Esophagus (tissue), 2 donors: Measurements from ENCODE around the gene GLIS1. TPM values are rescaled to one million over a fixed set of nuclear protein-coding genes. Genes with fewer than 3 reads are reported as not detected.
"Not testable (repeated sequence)": the region's sequence is repeated elsewhere in the genome, so short reads cannot be mapped to it uniquely, and the experiment has no call there.

Source experiments
- H3K27ac ChIP-seq, 2 donors: one replicate each; pipeline ENCODE4 v1.5.1; 2013; ENCODE audit warnings: low read depth in 2 of 2, mild to moderate bottlenecking in 2 of 2, inconsistent platforms in 1 of 2, low read length in 1 of 2, moderate library complexity in 1 of 2
- H3K27me3 ChIP-seq, 2 donors: one replicate each; pipeline ENCODE4 v1.6.1; 2013; ENCODE audit warnings: low read length in 2 of 2, control low read depth in 1 of 2, mild to moderate bottlenecking in 1 of 2; ENCODE audit not compliant: insufficient read depth in 2 of 2, control insufficient read depth in 1 of 2
- H3K36me3 ChIP-seq, 2 donors: one replicate each; pipeline ENCODE4 v1.6.1; 2013; ENCODE audit warnings: low read length in 1 of 2; ENCODE audit not compliant: control insufficient read depth in 2 of 2, insufficient read depth in 2 of 2
- H3K4me1 ChIP-seq, 2 donors: one replicate each; pipeline ENCODE4 v1.6.1; 2013; ENCODE audit warnings: low read length in 1 of 2; ENCODE audit not compliant: control insufficient read depth in 2 of 2, insufficient read depth in 2 of 2
- H3K4me3 ChIP-seq, 2 donors: one replicate each; pipeline ENCODE4 v1.5.1; 2013; ENCODE audit warnings: low read length in 2 of 2, mild to moderate bottlenecking in 2 of 2, low read depth in 1 of 2, moderate library complexity in 1 of 2
- H3K9me3 ChIP-seq, 2 donors: one replicate each; pipeline ENCODE4 v1.6.1; 2013; ENCODE audit warnings: mild to moderate bottlenecking in 2 of 2, low read depth in 1 of 2, low read length in 1 of 2, moderate library complexity in 1 of 2; ENCODE audit not compliant: control insufficient read depth in 2 of 2, insufficient read depth in 1 of 2
- WGBS, 2 donors: extraction: QIAGEN DNeasy Blood & Tissue Kit; methylation state at CpG; one replicate each; pipeline ENCODE4 v1.1.7; 2013; 5-methylcytosine and 5-hydroxymethylcytosine counted together
- polyA plus RNA-seq, 2 donors: library from polyadenylated mRNA; stranded (reverse); fragments of 200-250 nt; gene quantifications; one replicate each; pipeline ENCODE4 v1.2.3, GENCODE V29; 2013
- donor health status: healthy with polysubstance abuse.
- donor health status: Bipolar disorder and iron deficiency.

The GLIS1 gene
- polyA plus RNA-seq, 2 donors: 0.18 TPM

DNA sequence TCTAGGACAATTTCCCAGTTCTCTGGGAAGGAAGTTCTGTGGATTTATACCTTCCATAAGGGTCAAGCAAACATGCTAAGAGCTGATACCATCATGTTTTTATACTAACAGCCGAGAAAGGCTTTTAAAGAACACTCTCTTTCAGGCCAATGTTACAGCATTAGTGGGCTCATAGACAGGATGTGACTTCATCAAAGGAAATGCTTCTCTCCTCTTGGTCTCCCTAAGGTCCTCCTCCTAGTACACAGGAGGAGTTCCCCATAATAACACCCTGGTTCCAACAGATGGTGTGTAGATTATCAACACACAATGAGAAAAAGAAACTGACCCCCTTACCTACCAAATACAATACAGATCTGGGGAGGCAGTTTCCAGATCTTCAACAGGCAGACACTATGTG, 26.7 kb upstream of the GLIS1 start:
- H3K4me3 ChIP-seq: no peak overlapping the region
- H3K27me3 ChIP-seq: no peaks in the 10 kb centered on the region
- WGBS, 2 donors: 79 to 90% methylated on average over 1 of the region's 1 CpG
- no peak overlapping the region for H3K27ac ChIP-seq
- peaks cover 0 to 3% of the 10 kb centered on the region in 2 donors for H3K36me3 ChIP-seq
- no peaks in the 10 kb centered on the region for H3K9me3 ChIP-seq
- H3K4me1 ChIP-seq: no peaks in the 10 kb centered on the region

- H3K4me3 ChIP-seq: no peak overlapping the region
- no peaks in the 10 kb centered on the region for H3K9me3 ChIP-seq
- H3K36me3 ChIP-seq: peaks cover 0 to 3% of the 10 kb centered on the region in 2 donors
- H3K4me1 ChIP-seq: no peaks in the 10 kb centered on the region
- no peak overlapping the region for H3K27ac ChIP-seq
- H3K27me3 ChIP-seq: no peaks in the 10 kb centered on the region
- WGBS, 2 donors: 93 to 95% methylated on average over 2 of the region's 2 CpGs
Measured at GRCh38 chr1:53763911-53764310, 24.9 kb upstream of the GLIS1 start.

- Histone ChIP-seq H3K4me1 (no peaks in the 10 kb centered on the region), H3K27me3 (no peaks in the 10 kb centered on the region), H3K36me3 (peaks cover 0 to 3% of the 10 kb centered on the region in 2 donors), H3K27ac (no peak overlapping the region), H3K4me3 (no peak overlapping the region), H3K9me3 (no peaks in the 10 kb centered on the region)
- WGBS, 2 donors: 91 to 95% methylated on average over 4 of the region's 4 CpGs
Measured at GRCh38 chr1:53763461-53763860, 24.5 kb upstream of the GLIS1 start.

DNA sequence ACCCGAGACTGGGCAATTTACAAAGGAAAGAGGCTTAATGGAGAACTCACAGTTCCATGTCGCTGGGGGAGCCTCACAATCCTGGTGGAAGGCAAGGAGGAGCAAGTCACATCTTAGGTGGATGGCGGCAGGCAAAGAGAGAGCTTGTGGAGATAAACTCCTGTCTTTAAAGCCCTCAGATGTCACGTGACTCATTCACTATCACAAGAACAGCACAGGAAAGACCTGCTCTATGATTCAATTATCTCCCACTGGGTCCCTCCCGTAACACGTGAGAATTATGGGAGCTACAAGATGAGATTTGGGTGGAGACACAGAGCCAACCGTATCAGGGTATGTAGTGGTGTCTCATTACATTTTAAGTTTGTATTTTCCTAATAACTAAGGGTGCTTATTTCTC, 21.5 kb upstream of the GLIS1 start:
- not testable (repeated sequence) for H3K9me3 ChIP-seq, H3K27ac ChIP-seq, H3K4me3 ChIP-seq, H3K4me1 ChIP-seq, H3K27me3 ChIP-seq, H3K36me3 ChIP-seq
- 86 to 89% methylated on average over 7 of the region's 7 CpGs for WGBS, 2 donors

DNA sequence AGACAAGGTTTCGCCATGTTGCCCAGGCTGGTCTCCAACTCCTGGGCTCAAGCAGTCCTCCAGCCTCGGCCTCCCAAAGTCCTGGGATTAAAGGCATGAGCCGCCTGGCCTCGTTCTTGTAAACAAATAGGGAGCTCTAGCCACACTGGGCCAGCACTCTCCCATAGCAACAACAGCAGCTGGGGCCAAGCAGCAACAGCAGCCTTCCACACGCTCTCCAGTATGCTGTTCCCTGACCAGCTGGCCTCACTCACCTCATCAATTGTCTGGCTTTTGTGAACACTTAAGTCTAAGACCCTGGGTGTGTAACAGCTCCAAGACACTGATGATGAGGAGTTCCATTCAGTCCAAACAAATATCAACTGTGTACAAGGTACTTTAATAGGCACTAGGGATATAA, 16.9 kb upstream of the GLIS1 start:
- H3K4me3 ChIP-seq: no peak overlapping the region
- WGBS, 2 donors: 76 to 77% methylated on average over 5 of the region's 5 CpGs
- H3K27ac ChIP-seq: no peak overlapping the region
- no peaks in the 10 kb centered on the region for H3K27me3 ChIP-seq
- no peaks in the 10 kb centered on the region for H3K36me3 ChIP-seq
- no peaks in the 10 kb centered on the region for H3K9me3 ChIP-seq
- no peaks in the 10 kb centered on the region for H3K4me1 ChIP-seq

- Histone ChIP-seq H3K9me3 (no peaks in the 10 kb centered on the region), H3K27me3 (no peaks in the 10 kb centered on the region), H3K27ac (no peak overlapping the region), H3K4me3 (no peak overlapping the region), H3K4me1 (no peaks in the 10 kb centered on the region), H3K36me3 (no peaks in the 10 kb centered on the region)
- WGBS, 2 donors: 49 to 52% methylated on average over 6 of the region's 6 CpGs
Measured at GRCh38 chr1:53754484-53755312, 15.7 kb upstream of the GLIS1 start.

DNA sequence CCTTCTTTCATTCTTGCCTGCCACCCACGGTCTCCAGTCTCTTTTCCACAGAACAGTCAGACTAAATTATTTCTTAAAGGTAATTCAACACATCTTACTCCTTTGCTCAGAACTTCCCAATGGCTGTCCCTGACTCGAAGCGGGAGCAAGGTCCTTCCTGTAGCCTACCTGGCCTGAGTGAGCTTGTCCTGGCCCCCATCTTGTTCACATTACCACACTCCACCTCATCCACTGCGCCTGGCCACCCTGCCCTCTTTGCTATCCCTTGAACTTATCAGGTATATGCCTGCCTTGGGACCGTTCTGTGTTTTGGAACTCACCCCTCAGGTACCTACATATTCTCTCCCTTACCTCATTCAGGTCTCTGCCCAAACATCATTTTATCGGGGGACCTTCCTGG, 13.3 kb upstream of the GLIS1 start:
- no peaks in the 10 kb centered on the region for H3K9me3 ChIP-seq
- H3K4me3 ChIP-seq: no peak overlapping the region
- H3K27ac ChIP-seq: no peak overlapping the region
- no peaks in the 10 kb centered on the region for H3K27me3 ChIP-seq
- 91 to 92% methylated on average over 6 of the region's 6 CpGs for WGBS, 2 donors
- H3K36me3 ChIP-seq: no peaks in the 10 kb centered on the region
- H3K4me1 ChIP-seq: no peaks in the 10 kb centered on the region

- no peak overlapping the region for H3K4me3 ChIP-seq
- WGBS, 2 donors: 89% methylated on average over 8 of the region's 8 CpGs
- no peaks in the 10 kb centered on the region for H3K4me1 ChIP-seq
- no peaks in the 10 kb centered on the region for H3K9me3 ChIP-seq
- H3K27me3 ChIP-seq: peaks cover 0 to 6% of the 10 kb centered on the region in 2 donors
- H3K27ac ChIP-seq: no peak overlapping the region
- no peaks in the 10 kb centered on the region for H3K36me3 ChIP-seq
Measured at GRCh38 chr1:53747841-53748240, 8.9 kb upstream of the GLIS1 start.

GRCh38 chr1:53740621-53741105, 1.7 kb upstream of the GLIS1 start:
- no peak overlapping the region for H3K4me3 ChIP-seq
- WGBS, 2 donors: 61 to 64% methylated on average over 8 of the region's 8 CpGs
- H3K9me3 ChIP-seq: no peaks in the 10 kb centered on the region
- peaks cover 6 to 22% of the 10 kb centered on the region in 2 donors for H3K27me3 ChIP-seq
- no peak overlapping the region for H3K27ac ChIP-seq
- H3K4me1 ChIP-seq: peaks cover 4 to 10% of the 10 kb centered on the region in 2 donors
- no peaks in the 10 kb centered on the region for H3K36me3 ChIP-seq
